ENCODE data around the gene FIGN.

Gene FIGN

GRCh38 chr2:163703386-163703785, 32.4 kb downstream of the FIGN start:
- no peak for DNase-seq

- no peak for DNase-seq
Measured at GRCh38 chr2:163701399-163702195, 34.2 kb downstream of the FIGN start.

- DNase-seq: no peak
Measured at GRCh38 chr2:163698857-163699256, 37.0 kb downstream of the FIGN start.

GRCh38 chr2:163697846-163698637, 37.8 kb downstream of the FIGN start:
- no peak for DNase-seq

- no peak for DNase-seq
Measured at GRCh38 chr2:163697429-163697828, 38.4 kb downstream of the FIGN start.

- no peak for DNase-seq
Measured at GRCh38 chr2:163693484-163693883, 42.3 kb downstream of the FIGN start.

- DNase-seq: no peak
Measured at GRCh38 chr2:163692611-163693482, 43.0 kb downstream of the FIGN start.

- no peak for DNase-seq
Measured at GRCh38 chr2:163692081-163692480, 43.7 kb downstream of the FIGN start.

GRCh38 chr2:163690896-163691295, 44.9 kb downstream of the FIGN start:
- no peak for DNase-seq

- no peak for DNase-seq
Measured at GRCh38 chr2:163687217-163687616, 48.6 kb downstream of the FIGN start.

GRCh38 chr2:163686289-163686688, 49.5 kb downstream of the FIGN start:
- no peak for DNase-seq

- DNase-seq: no peak
Measured at GRCh38 chr2:163682695-163683094, 53.1 kb downstream of the FIGN start.

- DNase-seq: no peak
Measured at GRCh38 chr2:163681745-163682144, 54.1 kb downstream of the FIGN start.

GRCh38 chr2:163675388-163675787, 60.4 kb downstream of the FIGN start:
- DNase-seq: no peak

GRCh38 chr2:163673522-163673921, 62.3 kb downstream of the FIGN start:
- DNase-seq: no peak

GRCh38 chr2:163670929-163671328, 64.9 kb downstream of the FIGN start:
- no peak for DNase-seq

- DNase-seq: no peak
Measured at GRCh38 chr2:163669506-163669905, 66.3 kb downstream of the FIGN start.

GRCh38 chr2:163667064-163667887, 68.5 kb downstream of the FIGN start:
- no peak for DNase-seq

GRCh38 chr2:163665817-163666216, 70.0 kb downstream of the FIGN start:
- DNase-seq: no peak

GRCh38 chr2:163665051-163665450, 70.8 kb downstream of the FIGN start:
- DNase-seq: no peak

GRCh38 chr2:163664610-163665009, 71.2 kb downstream of the FIGN start:
- no peak for DNase-seq

GRCh38 chr2:163662141-163662780, 73.5 kb downstream of the FIGN start:
- no peak for DNase-seq

All from NCI-H2107 (cell line).